ENCODE data around the gene SLC66A2.
"Not testable (repeated sequence)": the region's sequence is repeated elsewhere in the genome, so short reads cannot be mapped to it uniquely, and the experiment has no call there.

Gene SLC66A2

GRCh38 chr18:79868811-79869541 lies 82.5 kb downstream of the SLC66A2 start:
- no peak for DNase-seq (ENCODE audit: low read depth, low spot score)

GRCh38 chr18:79868168-79868784 lies 83.2 kb downstream of the SLC66A2 start:
- DNase-seq (ENCODE audit: low read depth, low spot score): no peak

- no peak for DNase-seq (ENCODE audit: low read depth, low spot score)
Measured at GRCh38 chr18:79867666-79868065, 83.8 kb downstream of the SLC66A2 start.

- no peak for DNase-seq (ENCODE audit: low read depth, low spot score)
Measured at GRCh38 chr18:79866889-79867574, 84.4 kb downstream of the SLC66A2 start.

GRCh38 chr18:79865951-79866350 lies 85.5 kb downstream of the SLC66A2 start:
- DNase-seq (ENCODE audit: low read depth, low spot score): not testable (repeated sequence)

GRCh38 chr18:79864955-79865354 lies 86.5 kb downstream of the SLC66A2 start:
- DNase-seq (ENCODE audit: low read depth, low spot score): not testable (repeated sequence)

- DNase-seq (ENCODE audit: low read depth, low spot score): no peak
Measured at GRCh38 chr18:79864006-79864725, 87.3 kb downstream of the SLC66A2 start.

GRCh38 chr18:79863161-79864005 lies 88.1 kb downstream of the SLC66A2 start:
- DNase-seq (ENCODE audit: low read depth, low spot score): no peak

GRCh38 chr18:79862562-79862961 lies 88.9 kb downstream of the SLC66A2 start:
- no peak for DNase-seq (ENCODE audit: low read depth, low spot score)

- no peak for DNase-seq (ENCODE audit: low read depth, low spot score)
Measured at GRCh38 chr18:79861687-79862086, 89.8 kb downstream of the SLC66A2 start.

- DNase-seq (ENCODE audit: low read depth, low spot score): no peak
Measured at GRCh38 chr18:79859314-79859713, 92.1 kb downstream of the SLC66A2 start.

GRCh38 chr18:79857082-79857671 lies 94.3 kb downstream of the SLC66A2 start:
- DNase-seq (ENCODE audit: low read depth, low spot score): no peak

GRCh38 chr18:79856119-79857007 lies 95.1 kb downstream of the SLC66A2 start:
- no peak for DNase-seq (ENCODE audit: low read depth, low spot score)

- DNase-seq (ENCODE audit: low read depth, low spot score): no peak
Measured at GRCh38 chr18:79855147-79855933, 96.1 kb downstream of the SLC66A2 start.

GRCh38 chr18:79853993-79854364 lies 97.5 kb downstream of the SLC66A2 start:
- no peak for DNase-seq (ENCODE audit: low read depth, low spot score)

- no peak for DNase-seq (ENCODE audit: low read depth, low spot score)
Measured at GRCh38 chr18:79853303-79853992, 98.0 kb downstream of the SLC66A2 start.

GRCh38 chr18:79852561-79853302 lies 98.7 kb downstream of the SLC66A2 start:
- DNase-seq (ENCODE audit: low read depth, low spot score): no peak
